Activated CD8-positive, alpha-beta T cell treated with anti-CD3 and anti-CD28 coated beads for 36 hours (primary cell): ENCODE results near the gene PDC. TPM values are rescaled to one million over a fixed set of nuclear protein-coding genes. Genes with fewer than 3 reads are reported as not detected.
"Not testable (repeated sequence)": the region's sequence is repeated elsewhere in the genome, so short reads cannot be mapped to it uniquely, and the experiment has no call there.

ENCODE experiments used
- ATAC-seq: fragments of 200-7000 bp; cut with Tn5 transposase; one replicate; pipeline ENCODE4 v1.10.0; 2021; ENCODE audit warnings: mild to moderate bottlenecking, moderate library complexity
- CTCF ChIA-PET: fragments of 350-600 bp; sonication (Branson Sonifier 250); formaldehyde crosslinking; loops from one replicate; lab custom pipeline; 2021; ENCODE audit warnings: antibody characterized with exemption; lab: Charles Lee
- POLR2A ChIA-PET: fragments of 350-600 bp; sonication (Branson Sonifier 250); formaldehyde crosslinking; loops from one replicate; lab custom pipeline; 2021; ENCODE audit warnings: antibody characterized with exemption; lab: Charles Lee
- DNase-seq: peaks from one replicate; pipeline ENCODE4 v3.0.0-alpha.2; 2020
- H3K27ac Mint-ChIP-seq: one replicate; pipeline ENCODE4 v1.8.0; 2021; ENCODE audit warnings: mild to moderate bottlenecking, mixed read lengths
- H3K27me3 Mint-ChIP-seq: one replicate; pipeline ENCODE4 v1.8.0; 2021; ENCODE audit warnings: mixed read lengths
- H3K36me3 Mint-ChIP-seq: one replicate; pipeline ENCODE4 v1.8.0; 2021; ENCODE audit warnings: low read depth, mixed read lengths
- H3K4me1 Mint-ChIP-seq: one replicate; pipeline ENCODE4 v1.8.0; 2021; ENCODE audit warnings: low read depth, mixed read lengths
- H3K4me3 Mint-ChIP-seq: one replicate; pipeline ENCODE4 v1.8.0; 2021; ENCODE audit warnings: mild to moderate bottlenecking, moderate library complexity, mixed read lengths
- H3K9me3 Mint-ChIP-seq: one replicate; pipeline ENCODE4 v1.8.0; 2021; ENCODE audit warnings: mixed read lengths
- CTCF ChIP-seq: fragments of 200-600 bp; IDR thresholded peaks from one replicate; pipeline ENCODE4 v1.8.0; 2022; ENCODE audit warnings: antibody characterized with exemption, mild to moderate bottlenecking
- intact Hi-C: fragments of 100-400 bp; cut with micrococcal nuclease; formaldehyde crosslinking; loops from one replicate; pipeline ENCODE4 v1.10.0; 2022
- total RNA-seq, 2 experiments: library from RNA; stranded (reverse); gene quantifications; one replicate each; pipeline ENCODE4 v1.2.3, GENCODE V29; 2021

Gene PDC
- total RNA-seq, 2 experiments from 2014 or later, result not detected

- H3K4me1 Mint-ChIP-seq, result no peaks in the 10 kb centered on the region
- POLR2A ChIA-PET, result interaction anchor here (0.5 to 0.7 kb wide), 2 partner anchors 114 to 305 kb away, joined by 3 read pairs; no protein-coding TSS in a partner anchor
- H3K27me3 Mint-ChIP-seq, result peaks cover 4% of the 10 kb centered on the region
- ATAC-seq, result no peak
- H3K27ac Mint-ChIP-seq, result no peak overlapping the region
- H3K4me3 Mint-ChIP-seq, result no peak overlapping the region
- intact Hi-C loops, result no loop called here
- TF ChIP-seq CTCF, result no peak
- no peaks in the 10 kb centered on the region for H3K36me3 Mint-ChIP-seq
- DNase-seq, result no peak
- CTCF ChIA-PET, result interaction anchor here (0.9 kb wide), 1 partner anchor 19 kb away, joined by 3 read pairs; no protein-coding TSS in a partner anchor
- H3K9me3 Mint-ChIP-seq, result no peaks in the 10 kb centered on the region
These were observed 2.6 kb upstream of the PDC start for GRCh38 chr1:186463511-186463910.

- not testable (repeated sequence) for H3K27ac Mint-ChIP-seq
These were observed 1.8 kb downstream of the PDC start for GRCh38 chr1:186459161-186459560.

GRCh38 chr1:186456729-186457255 is 4.1 kb downstream of the PDC start:
- H3K4me1 Mint-ChIP-seq, result no peaks in the 10 kb centered on the region
- POLR2A ChIA-PET, result no interaction called here
- no peaks in the 10 kb centered on the region for H3K27me3 Mint-ChIP-seq
- no peaks in the 10 kb centered on the region for H3K36me3 Mint-ChIP-seq
- H3K27ac Mint-ChIP-seq, result no peak overlapping the region
- intact Hi-C loops, result no loop called here
- no peak for TF ChIP-seq CTCF
- no peak overlapping the region for H3K4me3 Mint-ChIP-seq
- ATAC-seq (no peak), DNase-seq (no peak)
- CTCF ChIA-PET, result interaction anchor here (0.7 to 1.0 kb wide), 2 partner anchors 72 to 1397 kb away, joined by 3 read pairs; no protein-coding TSS in a partner anchor
- H3K9me3 Mint-ChIP-seq, result no peaks in the 10 kb centered on the region

More at GRCh38 chr1:186459161-186459560, 1.8 kb downstream of the PDC start:
- H3K9me3 Mint-ChIP-seq, CTCF ChIA-PET, H3K36me3 Mint-ChIP-seq, H3K4me1 Mint-ChIP-seq, H3K27me3 Mint-ChIP-seq, POLR2A ChIA-PET, intact Hi-C loops, H3K4me3 Mint-ChIP-seq, ATAC-seq, DNase-seq: not testable (repeated sequence)

GRCh38 chr1:186454981-186455380 is 5.9 kb downstream of the PDC start:
- Mint-ChIP-seq H3K4me3 (no peak overlapping the region), H3K27ac (no peak overlapping the region), H3K36me3 (no peaks in the 10 kb centered on the region), H3K9me3 (no peaks in the 10 kb centered on the region), H3K27me3 (no peaks in the 10 kb centered on the region), H3K4me1 (no peaks in the 10 kb centered on the region)
- ChIA-PET CTCF (interaction anchor here (1.0 kb wide), 1 partner anchor 28 kb away, joined by 3 read pairs; no protein-coding TSS in a partner anchor), POLR2A (no interaction called here)
- intact Hi-C loops, result no loop called here
- ATAC-seq (no peak), DNase-seq (no peak)
- TF ChIP-seq CTCF, result no peak

GRCh38 chr1:186446152-186446551 is 14.8 kb downstream of the PDC start:
- ChIA-PET POLR2A (no interaction called here), CTCF (no interaction called here)
- no peak overlapping the region for H3K4me3 Mint-ChIP-seq
- TF ChIP-seq CTCF, result no peak
- no peaks in the 10 kb centered on the region for H3K9me3 Mint-ChIP-seq
- H3K4me1 Mint-ChIP-seq, result peaks cover 11% of the 10 kb centered on the region
- intact Hi-C loops, result no loop called here
- DNase-seq (no peak), ATAC-seq (no peak)
- no peaks in the 10 kb centered on the region for H3K36me3 Mint-ChIP-seq
- H3K27ac Mint-ChIP-seq, result no peak overlapping the region
- no peaks in the 10 kb centered on the region for H3K27me3 Mint-ChIP-seq
